ENCODE data around the gene FMN1. TPM values are rescaled to one million over a fixed set of nuclear protein-coding genes. Genes with fewer than 3 reads are reported as not detected.

Gene FMN1
- total RNA-seq, 1 experiment from 2014 or later, result 4.5 TPM

DNA sequence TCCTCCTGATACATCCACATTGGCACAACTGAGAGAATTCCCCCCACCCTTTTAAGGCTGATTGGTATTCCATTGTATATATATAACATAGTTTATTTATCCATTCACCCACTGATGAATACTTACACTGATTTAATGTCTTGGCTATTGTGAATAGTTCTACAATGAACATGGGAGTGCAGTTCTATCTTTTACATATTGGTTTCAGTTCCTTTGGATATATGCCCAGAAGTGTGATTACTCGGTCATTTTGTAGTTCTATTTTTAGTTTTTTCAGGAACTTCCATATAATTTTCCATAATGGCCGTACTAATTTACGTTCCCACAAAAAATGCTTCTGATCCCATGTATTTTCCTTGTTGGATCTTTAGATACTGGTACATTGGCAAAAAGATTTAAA lies 135.3 kb downstream of the FMN1 start (continued):
- TF ChIP-seq FOXJ3 (CRISPR knock-in tag; IDR thresholded peaks at IDR 0.05; ENCODE audit: borderline replicate concordance) (no peak), NFE2L1 (CRISPR knock-in tag; IDR thresholded peaks at IDR 0.05) (no peak), SOX15 (CRISPR knock-in tag; IDR thresholded peaks at IDR 0.05) (no peak), GABPB1 (CRISPR knock-in tag; IDR thresholded peaks at IDR 0.05) (no peak), GTF2I (CRISPR knock-in tag; conservative IDR thresholded peaks at IDR 0.05) (no peak), CBFB (CRISPR knock-in tag; IDR thresholded peaks at IDR 0.05; ENCODE audit: low read depth) (no peak)
- TF ChIP-seq, protein P1, sequence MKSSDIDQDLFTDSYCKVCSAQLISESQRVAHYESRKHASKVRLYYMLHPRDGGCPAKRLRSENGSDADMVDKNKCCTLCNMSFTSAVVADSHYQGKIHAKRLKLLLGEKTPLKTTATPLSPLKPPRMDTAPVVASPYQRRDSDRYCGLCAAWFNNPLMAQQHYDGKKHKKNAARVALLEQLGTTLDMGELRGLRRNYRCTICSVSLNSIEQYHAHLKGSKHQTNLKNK (CRISPR knock-in tag; IDR thresholded peaks at IDR 0.05), result no peak
- TF ChIP-seq, protein P2, sequence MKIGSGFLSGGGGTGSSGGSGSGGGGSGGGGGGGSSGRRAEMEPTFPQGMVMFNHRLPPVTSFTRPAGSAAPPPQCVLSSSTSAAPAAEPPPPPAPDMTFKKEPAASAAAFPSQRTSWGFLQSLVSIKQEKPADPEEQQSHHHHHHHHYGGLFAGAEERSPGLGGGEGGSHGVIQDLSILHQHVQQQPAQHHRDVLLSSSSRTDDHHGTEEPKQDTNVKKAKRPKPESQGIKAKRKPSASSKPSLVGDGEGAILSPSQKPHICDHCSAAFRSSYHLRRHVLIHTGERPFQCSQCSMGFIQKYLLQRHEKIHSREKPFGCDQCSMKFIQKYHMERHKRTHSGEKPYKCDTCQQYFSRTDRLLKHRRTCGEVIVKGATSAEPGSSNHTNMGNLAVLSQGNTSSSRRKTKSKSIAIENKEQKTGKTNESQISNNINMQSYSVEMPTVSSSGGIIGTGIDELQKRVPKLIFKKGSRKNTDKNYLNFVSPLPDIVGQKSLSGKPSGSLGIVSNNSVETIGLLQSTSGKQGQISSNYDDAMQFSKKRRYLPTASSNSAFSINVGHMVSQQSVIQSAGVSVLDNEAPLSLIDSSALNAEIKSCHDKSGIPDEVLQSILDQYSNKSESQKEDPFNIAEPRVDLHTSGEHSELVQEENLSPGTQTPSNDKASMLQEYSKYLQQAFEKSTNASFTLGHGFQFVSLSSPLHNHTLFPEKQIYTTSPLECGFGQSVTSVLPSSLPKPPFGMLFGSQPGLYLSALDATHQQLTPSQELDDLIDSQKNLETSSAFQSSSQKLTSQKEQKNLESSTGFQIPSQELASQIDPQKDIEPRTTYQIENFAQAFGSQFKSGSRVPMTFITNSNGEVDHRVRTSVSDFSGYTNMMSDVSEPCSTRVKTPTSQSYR (CRISPR knock-in tag; IDR thresholded peaks at IDR 0.05), result no peak
- TF ChIP-seq, protein P3, sequence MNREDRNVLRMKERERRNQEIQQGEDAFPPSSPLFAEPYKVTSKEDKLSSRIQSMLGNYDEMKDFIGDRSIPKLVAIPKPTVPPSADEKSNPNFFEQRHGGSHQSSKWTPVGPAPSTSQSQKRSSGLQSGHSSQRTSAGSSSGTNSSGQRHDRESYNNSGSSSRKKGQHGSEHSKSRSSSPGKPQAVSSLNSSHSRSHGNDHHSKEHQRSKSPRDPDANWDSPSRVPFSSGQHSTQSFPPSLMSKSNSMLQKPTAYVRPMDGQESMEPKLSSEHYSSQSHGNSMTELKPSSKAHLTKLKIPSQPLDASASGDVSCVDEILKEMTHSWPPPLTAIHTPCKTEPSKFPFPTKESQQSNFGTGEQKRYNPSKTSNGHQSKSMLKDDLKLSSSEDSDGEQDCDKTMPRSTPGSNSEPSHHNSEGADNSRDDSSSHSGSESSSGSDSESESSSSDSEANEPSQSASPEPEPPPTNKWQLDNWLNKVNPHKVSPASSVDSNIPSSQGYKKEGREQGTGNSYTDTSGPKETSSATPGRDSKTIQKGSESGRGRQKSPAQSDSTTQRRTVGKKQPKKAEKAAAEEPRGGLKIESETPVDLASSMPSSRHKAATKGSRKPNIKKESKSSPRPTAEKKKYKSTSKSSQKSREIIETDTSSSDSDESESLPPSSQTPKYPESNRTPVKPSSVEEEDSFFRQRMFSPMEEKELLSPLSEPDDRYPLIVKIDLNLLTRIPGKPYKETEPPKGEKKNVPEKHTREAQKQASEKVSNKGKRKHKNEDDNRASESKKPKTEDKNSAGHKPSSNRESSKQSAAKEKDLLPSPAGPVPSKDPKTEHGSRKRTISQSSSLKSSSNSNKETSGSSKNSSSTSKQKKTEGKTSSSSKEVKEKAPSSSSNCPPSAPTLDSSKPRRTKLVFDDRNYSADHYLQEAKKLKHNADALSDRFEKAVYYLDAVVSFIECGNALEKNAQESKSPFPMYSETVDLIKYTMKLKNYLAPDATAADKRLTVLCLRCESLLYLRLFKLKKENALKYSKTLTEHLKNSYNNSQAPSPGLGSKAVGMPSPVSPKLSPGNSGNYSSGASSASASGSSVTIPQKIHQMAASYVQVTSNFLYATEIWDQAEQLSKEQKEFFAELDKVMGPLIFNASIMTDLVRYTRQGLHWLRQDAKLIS (CRISPR knock-in tag; IDR thresholded peaks at IDR 0.05; ENCODE audit: borderline replicate concordance), result no peak

GRCh38 chr15:33057845-33058244 lies 136.7 kb downstream of the FMN1 start:
- Mint-ChIP-seq H3K27me3 (ENCODE audit: low read depth) (no peaks in the 10 kb centered on the region; the same call in 1 of the 2 replicates), H3K9me3 (peaks cover 10% of the 10 kb centered on the region), H3K36me3 (peaks cover 12% of the 10 kb centered on the region), H3K27ac (no peak overlapping the region), H3K4me3 (no peak overlapping the region), H3K4me1 (0 out of 2 replicates have a peak, but pooled peaks cover 5% of the 10 kb centered on the region)
- ChIA-PET CTCF (no interaction called here), POLR2A (no interaction called here)
- no peak for TF ChIP-seq ZNF423 (CRISPR knock-in tag; IDR thresholded peaks at IDR 0.05)
- no peak for TF ChIP-seq USF1 (CRISPR knock-in tag; IDR thresholded peaks at IDR 0.05)
- TF ChIP-seq CREM (CRISPR knock-in tag; IDR thresholded peaks at IDR 0.05), result no peak
- TF ChIP-seq, protein P4, sequence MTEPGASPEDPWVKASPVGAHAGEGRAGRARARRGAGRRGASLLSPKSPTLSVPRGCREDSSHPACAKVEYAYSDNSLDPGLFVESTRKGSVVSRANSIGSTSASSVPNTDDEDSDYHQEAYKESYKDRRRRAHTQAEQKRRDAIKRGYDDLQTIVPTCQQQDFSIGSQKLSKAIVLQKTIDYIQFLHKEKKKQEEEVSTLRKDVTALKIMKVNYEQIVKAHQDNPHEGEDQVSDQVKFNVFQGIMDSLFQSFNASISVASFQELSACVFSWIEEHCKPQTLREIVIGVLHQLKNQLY (CRISPR knock-in tag; IDR thresholded peaks at IDR 0.05), result no peak
- no peak for TF ChIP-seq IRF2 (CRISPR knock-in tag; IDR thresholded peaks at IDR 0.05; ENCODE audit: borderline replicate concordance, low read depth)
- TF ChIP-seq ESRRA (CRISPR knock-in tag; IDR thresholded peaks at IDR 0.05; ENCODE audit: borderline replicate concordance), result no peak
- TF ChIP-seq ZNF232 (CRISPR knock-in tag; IDR thresholded peaks at IDR 0.05), result no peak
- TF ChIP-seq, protein P5, sequence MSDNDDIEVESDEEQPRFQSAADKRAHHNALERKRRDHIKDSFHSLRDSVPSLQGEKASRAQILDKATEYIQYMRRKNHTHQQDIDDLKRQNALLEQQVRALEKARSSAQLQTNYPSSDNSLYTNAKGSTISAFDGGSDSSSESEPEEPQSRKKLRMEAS (CRISPR knock-in tag; IDR thresholded peaks at IDR 0.05), result no peak
- no peak for TF ChIP-seq NFATC4 (CRISPR knock-in tag; IDR thresholded peaks at IDR 0.05)
- no peak for TF ChIP-seq ELF4 (CRISPR knock-in tag; IDR thresholded peaks at IDR 0.05; ENCODE audit: low read depth)
- TF ChIP-seq FOXK1 (CRISPR knock-in tag; IDR thresholded peaks at IDR 0.05), result no peak
- no peak for TF ChIP-seq CREB1 (CRISPR knock-in tag; IDR thresholded peaks at IDR 0.05)
- TF ChIP-seq AR (CRISPR knock-in tag; IDR thresholded peaks at IDR 0.05), result no peak
- no peak for TF ChIP-seq SMAD4 (CRISPR knock-in tag; IDR thresholded peaks at IDR 0.05)
- TF ChIP-seq NFYB (CRISPR knock-in tag; conservative IDR thresholded peaks at IDR 0.05; ENCODE audit: low read depth), result no peak
- TF ChIP-seq, protein P6, sequence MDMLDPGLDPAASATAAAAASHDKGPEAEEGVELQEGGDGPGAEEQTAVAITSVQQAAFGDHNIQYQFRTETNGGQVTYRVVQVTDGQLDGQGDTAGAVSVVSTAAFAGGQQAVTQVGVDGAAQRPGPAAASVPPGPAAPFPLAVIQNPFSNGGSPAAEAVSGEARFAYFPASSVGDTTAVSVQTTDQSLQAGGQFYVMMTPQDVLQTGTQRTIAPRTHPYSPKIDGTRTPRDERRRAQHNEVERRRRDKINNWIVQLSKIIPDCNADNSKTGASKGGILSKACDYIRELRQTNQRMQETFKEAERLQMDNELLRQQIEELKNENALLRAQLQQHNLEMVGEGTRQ (CRISPR knock-in tag; IDR thresholded peaks at IDR 0.05), result no peak
- TF ChIP-seq NR2C2 (CRISPR knock-in tag; IDR thresholded peaks at IDR 0.05), result no peak
- no peak for TF ChIP-seq SMAD3 (CRISPR knock-in tag; IDR thresholded peaks at IDR 0.05; ENCODE audit: borderline replicate concordance)
- ATAC-seq (no peak), DNase-seq (ENCODE audit: low spot score) (no peak)
